Measurements from ENCODE around the gene CCT7.

DNA sequence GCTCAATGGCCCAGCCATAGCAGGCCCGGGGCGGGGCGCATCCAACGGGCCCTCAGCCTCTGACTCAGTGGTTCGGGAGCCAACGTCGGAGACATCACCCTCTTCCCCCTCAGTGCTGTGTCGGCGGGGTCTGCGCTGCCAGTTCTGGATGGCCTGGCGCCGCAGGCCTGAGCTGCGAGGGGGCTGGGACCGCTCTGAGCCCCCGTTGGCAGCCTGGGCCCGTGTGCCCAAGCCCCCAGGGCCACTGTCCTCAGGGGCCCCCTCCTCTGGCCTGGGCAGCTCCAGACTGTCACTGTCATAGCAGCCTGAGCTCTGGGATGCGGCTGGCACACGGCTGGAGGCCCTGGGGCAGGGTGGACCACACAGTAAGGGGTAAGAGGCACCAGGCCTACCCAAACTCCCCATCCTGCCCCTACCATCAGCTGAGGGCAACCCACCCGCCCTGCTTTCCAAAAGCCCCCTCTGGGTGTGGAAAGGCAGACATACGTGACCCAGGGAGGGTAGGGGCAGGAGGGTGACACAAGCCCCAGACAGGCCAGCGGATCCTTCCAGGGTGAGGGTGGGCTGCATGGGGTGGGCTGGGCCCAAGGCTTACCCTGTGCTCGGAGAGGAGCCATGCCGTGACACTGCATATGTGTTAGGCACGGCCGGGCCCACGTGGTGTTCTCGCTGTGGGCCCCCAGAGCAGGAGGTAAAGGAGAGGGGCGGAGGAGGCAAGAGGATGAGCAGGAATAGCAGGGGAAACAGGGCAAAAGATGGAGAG lies 31.4 kb downstream of the CCT7 start:
- TF ChIP-seq CTCF (IDR thresholded peaks at IDR 0.05; ENCODE audit: extremely low read depth in 1 of 2, insufficient read depth in 1 of 2, low read depth in 1 of 2, low read length in 2 of 2), result no peak
- TF ChIP-seq POLR2AphosphoS5 (IDR thresholded peaks at IDR 0.05; ENCODE audit: insufficient read depth, low read depth, low read length), result no peak

Measured in endothelial cell of umbilical vein (primary cell).